ENCODE measurements around the gene MAP3K12. TPM values are rescaled to one million over a fixed set of nuclear protein-coding genes. Genes with fewer than 3 reads are reported as not detected.

MAP3K12 gene
- total and polyA plus RNA-seq, 2 of the 13 experiments (the other 11 are each of a cell fraction or from before 2014, with no cell fraction given) = 0.20 to 1.1 TPM

- peak; percentile 54; the same call in 1 of the 2 replicates for TF ChIP-seq IRF2 (CRISPR knock-in tag; IDR thresholded peaks at IDR 0.05)
- no peak for TF ChIP-seq NFYC (CRISPR knock-in tag; IDR thresholded peaks at IDR 0.05)
- TF ChIP-seq CHD2 (IDR thresholded peaks at IDR 0.05; ENCODE audit: low read depth, low read length) = no peak
- peak in 1 of 2 experiments; percentile 47; a peak in 1 of 4 replicates for TF ChIP-seq HMGXB4 (CRISPR knock-in tag; IDR thresholded peaks at IDR 0.05; ENCODE audit: borderline replicate concordance in 1 of 2, low read depth in 1 of 2)
- TF ChIP-seq SALL1 (CRISPR knock-in tag; IDR thresholded peaks at IDR 0.05) = no peak
- TF ChIP-seq, protein P1, sequence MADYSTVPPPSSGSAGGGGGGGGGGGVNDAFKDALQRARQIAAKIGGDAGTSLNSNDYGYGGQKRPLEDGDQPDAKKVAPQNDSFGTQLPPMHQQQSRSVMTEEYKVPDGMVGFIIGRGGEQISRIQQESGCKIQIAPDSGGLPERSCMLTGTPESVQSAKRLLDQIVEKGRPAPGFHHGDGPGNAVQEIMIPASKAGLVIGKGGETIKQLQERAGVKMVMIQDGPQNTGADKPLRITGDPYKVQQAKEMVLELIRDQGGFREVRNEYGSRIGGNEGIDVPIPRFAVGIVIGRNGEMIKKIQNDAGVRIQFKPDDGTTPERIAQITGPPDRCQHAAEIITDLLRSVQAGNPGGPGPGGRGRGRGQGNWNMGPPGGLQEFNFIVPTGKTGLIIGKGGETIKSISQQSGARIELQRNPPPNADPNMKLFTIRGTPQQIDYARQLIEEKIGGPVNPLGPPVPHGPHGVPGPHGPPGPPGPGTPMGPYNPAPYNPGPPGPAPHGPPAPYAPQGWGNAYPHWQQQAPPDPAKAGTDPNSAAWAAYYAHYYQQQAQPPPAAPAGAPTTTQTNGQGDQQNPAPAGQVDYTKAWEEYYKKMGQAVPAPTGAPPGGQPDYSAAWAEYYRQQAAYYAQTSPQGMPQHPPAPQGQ (CRISPR knock-in tag; IDR thresholded peaks at IDR 0.05; ENCODE audit: borderline replicate concordance) = no peak
- TF ChIP-seq PHF20 (CRISPR knock-in tag; IDR thresholded peaks at IDR 0.05) = 0 out of 2 replicates have a peak, but pooled peaks have one; percentile 25
- TF ChIP-seq TCF7L2 (IDR thresholded peaks at IDR 0.05; ENCODE audit: low read depth, low read length) = no peak
- TF ChIP-seq ZNF253 (CRISPR knock-in tag; IDR thresholded peaks at IDR 0.05; ENCODE audit: borderline replicate concordance) = no peak
- TF ChIP-seq, protein P2, sequence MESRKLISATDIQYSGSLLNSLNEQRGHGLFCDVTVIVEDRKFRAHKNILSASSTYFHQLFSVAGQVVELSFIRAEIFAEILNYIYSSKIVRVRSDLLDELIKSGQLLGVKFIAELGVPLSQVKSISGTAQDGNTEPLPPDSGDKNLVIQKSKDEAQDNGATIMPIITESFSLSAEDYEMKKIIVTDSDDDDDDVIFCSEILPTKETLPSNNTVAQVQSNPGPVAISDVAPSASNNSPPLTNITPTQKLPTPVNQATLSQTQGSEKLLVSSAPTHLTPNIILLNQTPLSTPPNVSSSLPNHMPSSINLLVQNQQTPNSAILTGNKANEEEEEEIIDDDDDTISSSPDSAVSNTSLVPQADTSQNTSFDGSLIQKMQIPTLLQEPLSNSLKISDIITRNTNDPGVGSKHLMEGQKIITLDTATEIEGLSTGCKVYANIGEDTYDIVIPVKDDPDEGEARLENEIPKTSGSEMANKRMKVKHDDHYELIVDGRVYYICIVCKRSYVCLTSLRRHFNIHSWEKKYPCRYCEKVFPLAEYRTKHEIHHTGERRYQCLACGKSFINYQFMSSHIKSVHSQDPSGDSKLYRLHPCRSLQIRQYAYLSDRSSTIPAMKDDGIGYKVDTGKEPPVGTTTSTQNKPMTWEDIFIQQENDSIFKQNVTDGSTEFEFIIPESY (CRISPR knock-in tag; IDR thresholded peaks at IDR 0.05) = no peak
- no peak for TF ChIP-seq ZNF703 (CRISPR knock-in tag; IDR thresholded peaks at IDR 0.05; ENCODE audit: borderline replicate concordance)
- TF ChIP-seq ZBTB44 (CRISPR knock-in tag; IDR thresholded peaks at IDR 0.05) = no peak
- no peak for TF ChIP-seq HMGA1 (CRISPR knock-in tag; conservative IDR thresholded peaks at IDR 0.05)
- peak; percentile 82; the same call in 1 of the 2 replicates for TF ChIP-seq ZNF780A (CRISPR knock-in tag; IDR thresholded peaks at IDR 0.05)
- no peak for TF ChIP-seq ZNF124 (CRISPR knock-in tag; IDR thresholded peaks at IDR 0.05)
- no peak for TF ChIP-seq FOXA1 (IDR thresholded peaks at IDR 0.05)
- TF ChIP-seq FOXA1 (CRISPR knock-in tag; IDR thresholded peaks at IDR 0.05) = no peak
- TF ChIP-seq ZNF563 (CRISPR knock-in tag; IDR thresholded peaks at IDR 0.05) = no peak
- no peak for TF ChIP-seq ZNF616 (CRISPR knock-in tag; IDR thresholded peaks at IDR 0.05; ENCODE audit: low read depth)
- no peak for TF ChIP-seq ZNF660 (CRISPR knock-in tag; IDR thresholded peaks at IDR 0.05; ENCODE audit: borderline replicate concordance, low read depth)
- TF ChIP-seq FOXM1 (CRISPR knock-in tag; IDR thresholded peaks at IDR 0.05) = no peak
- TF ChIP-seq SRSF1 (optimal IDR thresholded peaks at IDR 0.05; ENCODE audit: low read depth, low read length) = no peak
- no peak for TF ChIP-seq SUZ12 (IDR thresholded peaks at IDR 0.05; ENCODE audit: low read depth, low read length)
- no peak for TF ChIP-seq ZNF383 (CRISPR knock-in tag; IDR thresholded peaks at IDR 0.05; ENCODE audit: borderline replicate concordance)
These were observed 9.4 kb upstream of the MAP3K12 start (continued) for GRCh38 chr12:53508534-53509170.

Measured in HepG2 (cell line).